A549 (cell line): ENCODE measurements around the gene TRIM26.

Experiments used
- CEBPB ChIP-seq, 2 experiments: fragments of >200 bp in 1 of 2; sonication (Bioruptor Twin) in 1 of 2; formaldehyde crosslinking in 1 of 2; IDR thresholded peaks; 2 replicates each; pipeline ENCODE4 v1.6.1; 2012 to 2016
- CTCF ChIP-seq: fragments of >200 bp; sonication (Bioruptor Twin); formaldehyde crosslinking; IDR thresholded peaks from 3 replicates; pipeline ENCODE4 v1.5.1; 2016
- EP300 ChIP-seq, 2 experiments: fragments of >200 bp; sonication (Bioruptor Twin); formaldehyde crosslinking; IDR thresholded peaks; 2 replicates in 1 of 2; 3 replicates in 1 of 2; pipeline ENCODE4 v1.6.1; 2016 to 2017
- FOXS1 ChIP-seq: fragments of 250-450 bp; sonication (Bioruptor Pico); IDR thresholded peaks from 2 replicates; pipeline ENCODE4 v1.5.0; 2020; ENCODE audit warnings: mild to moderate bottlenecking, moderate library complexity
- GATA3 ChIP-seq: IDR thresholded peaks from 2 replicates; pipeline ENCODE4 v1.6.1; 2012; ENCODE audit warnings: borderline replicate concordance
- PBX3 ChIP-seq: IDR thresholded peaks from 2 replicates; pipeline ENCODE4 v1.6.1; 2012
- POLR2A ChIP-seq: IDR thresholded peaks from 2 replicates; pipeline ENCODE4 v1.6.1; 2012; ENCODE audit warnings: mild to moderate bottlenecking, low read length
- RAD21 ChIP-seq, 2 experiments: fragments of >200 bp in 1 of 2; sonication (Bioruptor Twin) in 1 of 2; formaldehyde crosslinking in 1 of 2; IDR thresholded peaks in 1 of 2; conservative IDR thresholded peaks in 1 of 2; 2 replicates in 1 of 2; 3 replicates in 1 of 2; pipeline ENCODE4 v1.6.1; 2012 to 2018; ENCODE audit warnings: inconsistent platforms in 1 of 2
- RARB ChIP-seq: fragments of 250-450 bp; sonication (Bioruptor Pico); IDR thresholded peaks from 2 replicates; pipeline ENCODE4 v1.8.0; 2021; ENCODE audit warnings: mild to moderate bottlenecking, moderate library complexity
- REST ChIP-seq: fragments of 200-600 bp; sonication (generic); IDR thresholded peaks from 2 replicates; pipeline ENCODE4 v1.6.1; 2016; ENCODE audit warnings: antibody characterized with exemption, mild to moderate bottlenecking, moderate library complexity
- RFX5 ChIP-seq: fragments of 450-650 bp; IDR thresholded peaks from 2 replicates; pipeline ENCODE4 v1.7.1; 2014; ENCODE audit warnings: antibody characterized with exemption, mild to moderate bottlenecking, moderate library complexity
- TP53 ChIP-seq: fragments of 250-450 bp; sonication (Bioruptor Pico); IDR thresholded peaks from 2 replicates; pipeline ENCODE4 v1.5.0; 2021; ENCODE audit warnings: mild to moderate bottlenecking, moderate library complexity
- USF2 ChIP-seq: fragments of 450-650 bp; IDR thresholded peaks from 2 replicates; pipeline ENCODE4 v1.6.1; 2014; ENCODE audit warnings: antibody characterized with exemption
- ZNF302 ChIP-seq: fragments of 250-450 bp; sonication (Bioruptor Pico); IDR thresholded peaks from 2 replicates; pipeline ENCODE4 v1.9.0; 2021; ENCODE audit warnings: inconsistent platforms, mild to moderate bottlenecking, moderate library complexity

- TF ChIP-seq ZNF302 (CRISPR knock-in tag) (no peak), EP300 (IDR thresholded peaks at IDR 0.05) (no peak), RARB (CRISPR knock-in tag) (no peak), CTCF (no peak), USF2 (no peak), PBX3 (no peak), POLR2A (peak; percentile 60), CEBPB (IDR thresholded peaks at IDR 0.05) (no peak), TP53 (CRISPR knock-in tag) (no peak), RAD21 (conservative IDR thresholded peaks at IDR 0.05 in 1 of 2, IDR thresholded peaks at IDR 0.05 in 1 of 2) (no peak), RFX5 (peak; percentile 99), GATA3 (no peak), REST (peak; percentile 60), FOXS1 (CRISPR knock-in tag) (no peak)
These were observed at the start of gene TRIM26 for GRCh38 chr6:30212865-30213666.
